ENCODE results near the gene PTPRK. TPM values are rescaled to one million over a fixed set of nuclear protein-coding genes. Genes with fewer than 3 reads are reported as not detected.

Gene PTPRK
- total and polyA plus RNA-seq, 4 donors, result 12.1 to 61.2 (median 29.1) TPM

GRCh38 chr6:128295670-128296069, 224.7 kb downstream of the PTPRK start (continued):
- TF ChIP-seq, protein P1, sequence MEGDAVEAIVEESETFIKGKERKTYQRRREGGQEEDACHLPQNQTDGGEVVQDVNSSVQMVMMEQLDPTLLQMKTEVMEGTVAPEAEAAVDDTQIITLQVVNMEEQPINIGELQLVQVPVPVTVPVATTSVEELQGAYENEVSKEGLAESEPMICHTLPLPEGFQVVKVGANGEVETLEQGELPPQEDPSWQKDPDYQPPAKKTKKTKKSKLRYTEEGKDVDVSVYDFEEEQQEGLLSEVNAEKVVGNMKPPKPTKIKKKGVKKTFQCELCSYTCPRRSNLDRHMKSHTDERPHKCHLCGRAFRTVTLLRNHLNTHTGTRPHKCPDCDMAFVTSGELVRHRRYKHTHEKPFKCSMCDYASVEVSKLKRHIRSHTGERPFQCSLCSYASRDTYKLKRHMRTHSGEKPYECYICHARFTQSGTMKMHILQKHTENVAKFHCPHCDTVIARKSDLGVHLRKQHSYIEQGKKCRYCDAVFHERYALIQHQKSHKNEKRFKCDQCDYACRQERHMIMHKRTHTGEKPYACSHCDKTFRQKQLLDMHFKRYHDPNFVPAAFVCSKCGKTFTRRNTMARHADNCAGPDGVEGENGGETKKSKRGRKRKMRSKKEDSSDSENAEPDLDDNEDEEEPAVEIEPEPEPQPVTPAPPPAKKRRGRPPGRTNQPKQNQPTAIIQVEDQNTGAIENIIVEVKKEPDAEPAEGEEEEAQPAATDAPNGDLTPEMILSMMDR (IDR thresholded peaks at IDR 0.05; ENCODE audit: low read depth, low read length, missing input control), result no peak
- TF ChIP-seq TAF1 (conservative IDR thresholded peaks at IDR 0.05), result no peak
- no peak for TF ChIP-seq YY1 (IDR thresholded peaks at IDR 0.05)

DNA sequence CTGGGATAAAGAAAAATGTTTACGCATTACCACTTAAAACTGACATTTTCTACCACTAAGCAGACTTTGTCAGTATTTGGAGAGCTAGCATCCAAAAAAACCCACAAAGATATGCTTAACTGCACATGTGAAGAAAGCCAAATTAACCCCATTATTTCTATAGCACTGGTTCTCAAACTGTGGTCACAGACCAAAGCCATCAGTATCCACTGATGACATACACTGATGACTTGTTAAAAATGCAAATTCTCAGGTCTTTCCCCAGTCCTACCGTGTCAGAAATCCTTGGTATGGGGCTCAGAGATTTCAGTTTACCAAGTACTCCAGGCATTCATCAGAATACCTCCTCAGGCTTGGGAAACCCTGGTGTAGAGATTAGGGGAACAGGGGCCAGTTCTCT, 230.2 kb downstream of the PTPRK start:
- 92% methylated on average over 2 of the region's 2 CpGs for WGBS
- TF ChIP-seq FOXA1 (IDR thresholded peaks at IDR 0.05) (no peak), HNF4G (IDR thresholded peaks at IDR 0.05) (no peak), FOXA2 (IDR thresholded peaks at IDR 0.05) (no peak), NR2F2 (IDR thresholded peaks at IDR 0.05) (no peak), RXRA (IDR thresholded peaks at IDR 0.05) (no peak)
- TF ChIP-seq, protein P2, sequence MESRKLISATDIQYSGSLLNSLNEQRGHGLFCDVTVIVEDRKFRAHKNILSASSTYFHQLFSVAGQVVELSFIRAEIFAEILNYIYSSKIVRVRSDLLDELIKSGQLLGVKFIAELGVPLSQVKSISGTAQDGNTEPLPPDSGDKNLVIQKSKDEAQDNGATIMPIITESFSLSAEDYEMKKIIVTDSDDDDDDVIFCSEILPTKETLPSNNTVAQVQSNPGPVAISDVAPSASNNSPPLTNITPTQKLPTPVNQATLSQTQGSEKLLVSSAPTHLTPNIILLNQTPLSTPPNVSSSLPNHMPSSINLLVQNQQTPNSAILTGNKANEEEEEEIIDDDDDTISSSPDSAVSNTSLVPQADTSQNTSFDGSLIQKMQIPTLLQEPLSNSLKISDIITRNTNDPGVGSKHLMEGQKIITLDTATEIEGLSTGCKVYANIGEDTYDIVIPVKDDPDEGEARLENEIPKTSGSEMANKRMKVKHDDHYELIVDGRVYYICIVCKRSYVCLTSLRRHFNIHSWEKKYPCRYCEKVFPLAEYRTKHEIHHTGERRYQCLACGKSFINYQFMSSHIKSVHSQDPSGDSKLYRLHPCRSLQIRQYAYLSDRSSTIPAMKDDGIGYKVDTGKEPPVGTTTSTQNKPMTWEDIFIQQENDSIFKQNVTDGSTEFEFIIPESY (IDR thresholded peaks at IDR 0.05), result no peak
- no peak overlapping the region for H3K27ac ChIP-seq (ENCODE audit: low read depth in 1 of 2, low read length in 2 of 2)

GRCh38 chr6:128284128-128284527, 236.3 kb downstream of the PTPRK start:
- TF ChIP-seq, protein P2 (IDR thresholded peaks at IDR 0.05), result no peak
- H3K4me1 ChIP-seq (ENCODE audit: control insufficient read depth in 4 of 4, insufficient read depth in 4 of 4, low read length in 3 of 4), result peaks cover 0 to 10% (median 6%) of the 10 kb centered on the region in 4 donors
- WGBS, result 42% methylated on average over 1 of the region's 1 CpG

More for the DNA sequence above, 230.2 kb downstream of the PTPRK start:
- H3K4me3 ChIP-seq (ENCODE audit: low read depth in 1 of 3, low read length in 3 of 3), result no peak overlapping the region
- no peak for DNase-seq (ENCODE audit: low spot score)
- H3K9me3 ChIP-seq (ENCODE audit: control insufficient read depth in 4 of 4, low read length in 3 of 4), result no peaks in the 10 kb centered on the region
- H3K36me3 ChIP-seq (ENCODE audit: control insufficient read depth in 4 of 4, insufficient read depth in 3 of 4, low read depth in 1 of 4, low read length in 3 of 4), result peaks cover 0 to 2% (median 0%) of the 10 kb centered on the region in 4 donors
- H3K9ac ChIP-seq (ENCODE audit: low read depth in 1 of 2, low read length in 2 of 2), result no peak overlapping the region
- no peaks in the 10 kb centered on the region for H3K27me3 ChIP-seq (ENCODE audit: control insufficient read depth in 4 of 4, insufficient read depth in 4 of 4, low read length in 3 of 4)
- no peaks in the 10 kb centered on the region for H3K4me1 ChIP-seq (ENCODE audit: control insufficient read depth in 4 of 4, insufficient read depth in 4 of 4, low read length in 3 of 4)

GRCh38 chr6:128282961-128283360, 237.4 kb downstream of the PTPRK start:
- no peak for TF ChIP-seq REST (IDR thresholded peaks at IDR 0.05)
- TF ChIP-seq FOXA1 (IDR thresholded peaks at IDR 0.05), result no peak
- no peak for TF ChIP-seq NR2F2 (IDR thresholded peaks at IDR 0.05)
- TF ChIP-seq ATF3 (IDR thresholded peaks at IDR 0.05), result no peak
- TF ChIP-seq, protein P2 (IDR thresholded peaks at IDR 0.05), result no peak
- no peak for TF ChIP-seq GABPA (IDR thresholded peaks at IDR 0.05 in 1 of 2, conservative IDR thresholded peaks at IDR 0.05 in 1 of 2)
- no peak for TF ChIP-seq HNF4G (IDR thresholded peaks at IDR 0.05)
- no peak for TF ChIP-seq FOXA2 (IDR thresholded peaks at IDR 0.05)
- TF ChIP-seq YY1 (IDR thresholded peaks at IDR 0.05), result no peak
- TF ChIP-seq JUND (IDR thresholded peaks at IDR 0.05), result no peak
- H3K4me3 ChIP-seq (ENCODE audit: low read depth in 1 of 3, low read length in 3 of 3), result no peak overlapping the region
- whole genome bisulfite sequencing, result 62% methylated on average over 2 of the region's 2 CpGs

More at GRCh38 chr6:128284128-128284527, 236.3 kb downstream of the PTPRK start:
- H3K9me3 ChIP-seq (ENCODE audit: control insufficient read depth in 4 of 4, low read length in 3 of 4), result no peaks in the 10 kb centered on the region
- H3K36me3 ChIP-seq (ENCODE audit: control insufficient read depth in 4 of 4, insufficient read depth in 3 of 4, low read depth in 1 of 4, low read length in 3 of 4), result no peaks in the 10 kb centered on the region
- no peak overlapping the region for H3K9ac ChIP-seq (ENCODE audit: low read depth in 1 of 2, low read length in 2 of 2)
- H3K27ac ChIP-seq (ENCODE audit: low read depth in 1 of 2, low read length in 2 of 2), result no peak overlapping the region
- no peaks in the 10 kb centered on the region for H3K27me3 ChIP-seq (ENCODE audit: control insufficient read depth in 4 of 4, insufficient read depth in 4 of 4, low read length in 3 of 4)
- H3K4me3 ChIP-seq (ENCODE audit: low read depth in 1 of 3, low read length in 3 of 3), result no peak overlapping the region
- DNase-seq (ENCODE audit: low spot score), result no peak

More at GRCh38 chr6:128282961-128283360, 237.4 kb downstream of the PTPRK start:
- no peak for DNase-seq (ENCODE audit: low spot score)
- no peaks in the 10 kb centered on the region for H3K27me3 ChIP-seq (ENCODE audit: control insufficient read depth in 4 of 4, insufficient read depth in 4 of 4, low read length in 3 of 4)
- no peaks in the 10 kb centered on the region for H3K9me3 ChIP-seq (ENCODE audit: control insufficient read depth in 4 of 4, low read length in 3 of 4)
- peaks cover 0 to 10% (median 6%) of the 10 kb centered on the region in 4 donors for H3K4me1 ChIP-seq (ENCODE audit: control insufficient read depth in 4 of 4, insufficient read depth in 4 of 4, low read length in 3 of 4)
- no peak overlapping the region for H3K9ac ChIP-seq (ENCODE audit: low read depth in 1 of 2, low read length in 2 of 2)
- H3K27ac ChIP-seq (ENCODE audit: low read depth in 1 of 2, low read length in 2 of 2), result no peak overlapping the region
- H3K36me3 ChIP-seq (ENCODE audit: control insufficient read depth in 4 of 4, insufficient read depth in 3 of 4, low read depth in 1 of 4, low read length in 3 of 4), result no peaks in the 10 kb centered on the region

Measured in liver (tissue), 9 donors.